Keratinocyte (primary cell): ENCODE measurements around the gene MORC4.

Source experiments
- EZH2 ChIP-seq: IDR thresholded peaks from one replicate; pipeline ENCODE4 v1.6.1; 2012; ENCODE audit warnings: inconsistent platforms, mild to moderate bottlenecking, low read length, moderate library complexity
- TF ChIP-seq, protein P1 (sequence below), 3 experiments: IDR thresholded peaks in 1 of 3; conservative IDR thresholded peaks in 1 of 3; optimal IDR thresholded peaks in 1 of 3; 2 replicates in 2 of 3; 3 replicates in 1 of 3; pipeline versions ENCODE3 to v1.5.1; 2011; ENCODE audit warnings: low read length in 3 of 3, mild to moderate bottlenecking in 3 of 3, moderate library complexity in 2 of 3, control low read depth in 1 of 3, inconsistent platforms in 1 of 3; ENCODE audit not compliant: insufficient read depth in 2 of 3; ENCODE audit errors: extremely low read depth in 1 of 3

DNA sequence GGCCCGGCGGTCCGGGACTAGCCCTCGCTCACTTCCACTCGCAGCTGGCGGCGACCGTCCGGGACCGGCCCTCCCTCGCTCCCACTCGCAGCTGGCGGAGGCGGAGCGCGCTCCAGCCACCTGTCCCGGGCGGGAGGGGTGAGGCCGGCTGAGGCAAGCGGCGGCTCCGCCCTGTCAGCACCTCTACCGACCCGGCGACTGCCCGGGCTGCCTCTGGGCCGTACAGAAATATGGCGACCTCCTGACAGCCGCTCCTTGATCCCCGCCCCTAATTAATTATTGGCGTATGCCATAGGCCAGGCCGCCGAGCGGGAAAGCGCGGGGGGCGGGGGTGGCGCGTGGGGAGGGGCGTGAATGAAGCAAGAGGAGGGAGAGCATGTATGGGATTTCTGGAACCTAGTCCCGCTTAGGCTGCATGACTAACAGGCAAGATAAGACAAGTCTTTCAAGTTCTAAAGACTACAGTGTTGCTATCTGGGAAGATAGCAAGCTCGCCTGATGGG, at the start of gene MORC4:
- TF ChIP-seq EZH2: no peak
- TF ChIP-seq, protein P1, sequence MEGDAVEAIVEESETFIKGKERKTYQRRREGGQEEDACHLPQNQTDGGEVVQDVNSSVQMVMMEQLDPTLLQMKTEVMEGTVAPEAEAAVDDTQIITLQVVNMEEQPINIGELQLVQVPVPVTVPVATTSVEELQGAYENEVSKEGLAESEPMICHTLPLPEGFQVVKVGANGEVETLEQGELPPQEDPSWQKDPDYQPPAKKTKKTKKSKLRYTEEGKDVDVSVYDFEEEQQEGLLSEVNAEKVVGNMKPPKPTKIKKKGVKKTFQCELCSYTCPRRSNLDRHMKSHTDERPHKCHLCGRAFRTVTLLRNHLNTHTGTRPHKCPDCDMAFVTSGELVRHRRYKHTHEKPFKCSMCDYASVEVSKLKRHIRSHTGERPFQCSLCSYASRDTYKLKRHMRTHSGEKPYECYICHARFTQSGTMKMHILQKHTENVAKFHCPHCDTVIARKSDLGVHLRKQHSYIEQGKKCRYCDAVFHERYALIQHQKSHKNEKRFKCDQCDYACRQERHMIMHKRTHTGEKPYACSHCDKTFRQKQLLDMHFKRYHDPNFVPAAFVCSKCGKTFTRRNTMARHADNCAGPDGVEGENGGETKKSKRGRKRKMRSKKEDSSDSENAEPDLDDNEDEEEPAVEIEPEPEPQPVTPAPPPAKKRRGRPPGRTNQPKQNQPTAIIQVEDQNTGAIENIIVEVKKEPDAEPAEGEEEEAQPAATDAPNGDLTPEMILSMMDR (optimal IDR thresholded peaks at IDR 0.05 in 1 of 3, IDR thresholded peaks at IDR 0.05 in 1 of 3, conservative IDR thresholded peaks at IDR 0.05 in 1 of 3; ENCODE audit: extremely low read depth in 1 of 3, insufficient read depth in 2 of 3, low read length in 3 of 3): no peak
